Measurements from ENCODE around the gene HPCAL4.

The HPCAL4 gene

DNA sequence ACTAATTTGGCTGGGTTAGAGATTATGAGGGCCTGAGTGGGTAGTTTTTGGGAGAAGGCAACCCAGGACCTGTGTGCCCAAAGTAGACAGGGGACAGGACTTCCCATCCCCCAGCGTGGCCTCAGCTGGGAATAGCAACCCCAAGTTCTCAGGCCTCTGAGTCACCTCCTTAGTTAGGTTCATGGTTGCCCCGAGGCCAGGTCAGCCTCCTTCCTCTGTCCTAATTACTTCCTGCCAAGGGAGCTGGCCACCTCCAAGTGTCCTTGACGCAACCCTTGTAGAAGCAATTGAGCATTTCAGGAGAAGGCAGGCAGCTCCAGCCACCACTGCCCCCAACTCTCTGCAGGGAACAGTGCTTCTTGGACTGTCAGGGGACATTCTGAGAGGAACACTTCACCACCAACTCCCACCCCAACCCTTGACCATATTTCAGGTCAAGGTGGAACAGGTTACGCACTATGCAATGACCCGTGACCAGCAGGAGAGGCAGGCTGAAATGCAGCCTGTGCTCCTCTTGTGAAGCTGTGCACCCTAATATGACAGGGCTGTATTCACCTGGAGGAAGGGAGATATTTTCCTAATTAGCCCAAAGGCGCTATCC lies 14.2 kb downstream of the HPCAL4 start:
- no peak for DNase-seq (ENCODE audit: low read depth)

- DNase-seq (ENCODE audit: low read depth): no peak
These were observed 16.0 kb downstream of the HPCAL4 start for GRCh38 chr1:39675220-39675619.

GRCh38 chr1:39673215-39673614 lies 18.0 kb downstream of the HPCAL4 start:
- DNase-seq (ENCODE audit: low read depth): no peak

DNA sequence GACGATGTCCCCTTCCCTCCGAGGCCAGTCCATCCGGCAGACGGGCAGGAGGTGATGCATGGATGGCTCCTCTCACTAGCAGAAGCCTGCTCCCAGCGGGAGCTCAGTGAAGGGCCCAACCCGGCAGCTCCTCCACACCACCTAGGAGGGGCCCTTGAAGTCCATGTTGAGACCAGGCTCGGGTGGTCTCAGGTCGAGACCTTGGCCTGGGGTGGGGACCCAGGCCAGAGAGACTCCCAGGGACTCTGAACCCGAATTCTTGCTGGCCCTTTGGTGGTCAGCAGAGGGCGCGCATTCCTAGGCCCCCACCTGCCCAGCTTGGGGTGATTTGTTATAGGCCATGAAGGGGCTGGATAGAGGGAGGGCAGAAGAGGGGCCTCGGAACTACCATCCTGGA lies 18.7 kb downstream of the HPCAL4 start:
- no peak for DNase-seq (ENCODE audit: low read depth)

- no peak for DNase-seq (ENCODE audit: low read depth)
These were observed 19.3 kb downstream of the HPCAL4 start, which contains the start of gene NT5C1A for GRCh38 chr1:39671793-39672550. Gene NT5C1A, minus strand, starts transcription at chr1:39672107. Its CDS starts 69 bp downstream, at chr1:39672038.

GRCh38 chr1:39671433-39671792 lies 19.8 kb downstream of the HPCAL4 start:
- DNase-seq (ENCODE audit: low read depth): no peak

GRCh38 chr1:39670689-39671088 lies 20.5 kb downstream of the HPCAL4 start:
- no peak for DNase-seq (ENCODE audit: low read depth)

- DNase-seq (ENCODE audit: low read depth): no peak
These were observed 22.3 kb downstream of the HPCAL4 start for GRCh38 chr1:39668894-39669293.

DNA sequence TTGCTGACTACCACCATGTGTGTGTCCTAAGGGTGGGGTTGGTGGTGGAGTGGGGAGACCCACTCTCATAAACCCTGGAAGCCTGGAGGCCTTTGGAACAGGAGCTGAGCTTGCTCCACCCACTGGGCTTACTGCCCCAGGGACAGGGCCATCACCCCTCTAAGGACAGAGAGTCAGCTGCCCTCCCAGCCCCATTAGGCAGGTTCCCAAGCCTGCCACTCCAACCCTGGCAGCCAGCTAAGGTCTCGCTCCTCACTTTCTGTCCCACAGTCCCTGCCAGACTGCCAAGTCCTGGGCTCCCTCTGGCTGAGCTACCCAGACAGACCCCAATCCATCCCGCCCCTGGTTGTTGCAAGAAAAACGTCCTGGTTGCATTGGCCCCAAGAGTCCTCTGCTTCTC lies 23.1 kb downstream of the HPCAL4 start:
- no peak for DNase-seq (ENCODE audit: low read depth)

GRCh38 chr1:39666772-39667171 lies 24.5 kb downstream of the HPCAL4 start:
- peak; percentile 41 for DNase-seq (ENCODE audit: low read depth)

GRCh38 chr1:39663559-39663958 lies 27.7 kb downstream of the HPCAL4 start:
- DNase-seq (ENCODE audit: low read depth): no peak

DNA sequence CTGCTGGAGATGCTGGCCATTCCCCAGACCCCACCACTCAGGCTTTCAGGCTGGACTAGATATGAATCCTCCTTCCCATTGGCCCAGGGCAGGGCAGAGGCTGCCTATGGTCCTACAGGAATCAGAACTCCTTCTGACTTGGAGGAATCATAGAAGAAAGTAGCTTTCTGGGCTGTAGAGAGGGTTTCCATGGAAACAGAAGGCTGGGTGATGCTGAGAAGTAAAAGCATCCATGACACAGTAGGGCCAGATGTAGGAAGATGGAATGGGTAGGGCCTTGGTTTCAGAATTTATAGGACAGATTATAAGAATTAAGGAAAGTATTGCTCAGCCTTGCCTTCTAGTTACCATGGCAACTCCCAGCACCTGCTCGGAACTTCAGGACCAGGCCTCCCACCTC lies 28.4 kb downstream of the HPCAL4 start:
- DNase-seq (ENCODE audit: low read depth): no peak

DNA sequence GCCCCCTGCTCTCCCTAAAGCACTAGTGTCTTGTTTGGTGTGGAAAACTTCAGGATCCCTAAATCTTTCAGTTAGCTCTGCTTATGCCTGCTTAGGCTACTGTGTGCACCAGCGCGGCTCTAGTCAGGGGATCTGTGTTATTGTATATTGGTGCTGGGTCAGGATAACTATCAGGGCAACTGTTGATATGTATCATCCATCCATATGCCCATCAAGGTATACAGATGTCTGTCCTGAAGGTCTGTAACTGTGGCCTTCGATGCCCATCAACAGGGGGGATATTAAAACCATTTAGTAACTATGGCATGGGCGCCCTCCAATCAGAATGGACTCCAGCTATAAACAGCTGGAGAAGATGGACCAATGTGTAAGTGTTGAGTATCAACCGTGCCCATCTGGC lies 31.7 kb downstream of the HPCAL4 start:
- DNase-seq (ENCODE audit: low read depth): no peak

DNA sequence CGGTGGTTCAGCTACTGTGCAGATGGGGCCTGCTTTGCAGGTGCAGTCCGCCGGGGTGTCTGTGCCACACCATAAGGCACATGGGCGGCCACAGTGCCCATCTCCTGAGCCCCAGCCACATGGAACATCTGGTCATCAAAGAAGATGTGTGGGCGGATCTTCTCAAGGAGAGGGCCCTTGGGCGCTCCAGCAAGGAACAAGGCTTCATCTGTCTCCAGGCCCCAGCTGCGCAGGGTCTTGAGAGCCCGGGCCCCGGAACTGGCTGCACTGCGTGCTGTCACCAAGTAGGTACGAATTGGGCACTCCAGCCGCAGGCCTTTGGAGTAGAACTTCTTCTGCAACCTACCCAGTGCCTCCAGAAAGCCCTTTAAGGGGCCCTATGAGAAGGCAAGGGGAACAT lies 32.1 kb downstream of the HPCAL4 start:
- DNase-seq (ENCODE audit: low read depth): no peak

DNA sequence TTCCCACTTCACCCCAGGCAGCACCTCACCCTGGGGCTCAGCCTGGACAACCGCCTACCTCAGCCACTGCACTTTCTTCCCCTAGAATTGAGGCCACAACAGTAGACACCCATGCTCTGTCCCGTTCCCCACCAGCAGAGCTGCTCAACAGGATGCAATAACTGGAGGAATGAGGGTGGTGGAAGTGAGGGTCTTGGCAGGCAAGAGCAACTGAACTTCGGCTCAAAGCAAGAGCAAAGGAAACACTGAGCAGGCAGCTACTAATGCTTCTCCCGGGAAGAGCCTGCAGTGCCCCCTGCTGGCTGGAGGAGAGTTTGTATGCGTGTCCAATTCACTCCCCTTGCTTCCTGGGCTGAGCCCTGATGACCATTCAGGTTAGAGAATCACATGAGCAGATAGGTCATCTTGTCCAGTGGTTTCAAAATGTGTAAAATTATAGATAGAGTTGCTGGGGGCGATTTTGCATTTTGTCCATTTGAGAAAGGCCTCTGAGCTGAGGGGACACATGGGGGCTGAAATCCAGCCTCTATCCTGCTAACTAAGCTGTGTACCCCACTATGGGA lies 33.2 kb downstream of the HPCAL4 start:
- DNase-seq (ENCODE audit: low read depth): peak; percentile 41

DNA sequence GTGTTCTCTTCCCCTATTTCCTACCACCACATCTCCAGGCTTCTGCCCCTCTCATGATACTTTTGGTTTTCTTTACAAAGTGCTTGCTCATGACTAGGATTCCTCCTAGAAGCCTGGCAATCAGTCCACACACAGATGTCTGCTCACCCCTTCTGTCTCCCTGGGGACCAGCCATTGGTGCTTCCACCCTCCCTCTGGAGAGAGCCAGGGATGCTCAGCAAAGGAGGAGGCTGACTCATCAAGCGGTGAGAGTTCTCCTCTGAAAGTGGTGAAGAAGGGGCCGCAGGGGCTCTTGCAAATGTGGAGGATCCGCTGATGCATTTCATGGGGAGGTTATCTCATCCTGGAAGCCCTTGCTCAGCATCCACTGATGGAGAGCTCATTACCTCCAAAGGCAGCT lies 33.8 kb downstream of the HPCAL4 start:
- DNase-seq (ENCODE audit: low read depth): no peak

DNA sequence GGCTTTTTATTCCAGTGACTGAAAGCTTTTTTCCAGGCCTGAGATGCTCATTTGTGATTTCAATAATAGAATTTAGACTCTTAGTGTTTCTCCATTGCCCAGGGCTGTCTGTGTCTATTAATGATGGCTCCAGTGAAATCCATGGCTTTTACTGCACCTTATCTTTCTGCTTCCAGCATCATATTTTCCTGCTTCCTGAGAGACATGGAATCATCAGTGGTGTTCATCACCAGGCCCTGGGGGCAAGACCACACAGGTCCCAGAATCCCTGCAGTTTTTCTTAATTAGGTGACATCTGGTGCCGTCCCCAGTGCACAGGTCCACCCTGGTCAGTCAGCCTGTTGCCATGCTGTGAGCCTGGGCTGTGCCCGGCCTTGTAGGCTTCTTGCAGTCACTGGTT lies 34.8 kb downstream of the HPCAL4 start:
- DNase-seq (ENCODE audit: low read depth): no peak

DNA sequence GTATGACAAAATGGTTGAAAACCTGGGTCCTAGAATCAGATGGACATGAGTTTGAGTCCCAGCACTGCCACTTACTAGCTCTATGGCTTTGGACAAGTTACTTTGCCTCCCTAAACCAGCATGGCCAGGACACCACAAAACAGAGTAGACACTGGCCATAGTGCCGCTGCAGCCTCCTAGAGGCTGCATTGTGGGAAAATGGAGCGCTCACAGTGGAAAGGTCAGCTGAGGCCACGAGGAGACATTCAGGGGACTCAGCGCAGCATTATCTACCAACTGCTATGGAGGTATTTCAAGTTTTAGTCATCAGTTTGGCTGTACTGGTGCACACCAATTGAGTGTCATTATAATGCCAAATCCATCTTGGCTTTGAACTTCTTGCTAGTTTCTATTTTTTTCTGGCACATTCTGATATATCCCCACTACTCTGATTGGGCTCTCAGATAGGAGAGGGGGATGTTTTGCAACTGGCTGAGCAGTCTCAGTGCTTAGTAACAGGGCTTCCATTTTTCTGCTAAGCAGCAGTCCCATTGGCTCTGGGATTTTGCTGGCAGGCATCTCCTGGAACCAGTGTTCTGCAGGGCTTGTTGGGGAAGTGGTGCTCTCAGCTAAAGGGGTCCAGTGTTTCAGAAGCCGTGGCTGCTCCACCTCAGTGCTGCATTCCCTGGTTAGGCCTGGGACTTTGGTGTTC lies 35.5 kb downstream of the HPCAL4 start:
- no peak for DNase-seq (ENCODE audit: low read depth)

DNA sequence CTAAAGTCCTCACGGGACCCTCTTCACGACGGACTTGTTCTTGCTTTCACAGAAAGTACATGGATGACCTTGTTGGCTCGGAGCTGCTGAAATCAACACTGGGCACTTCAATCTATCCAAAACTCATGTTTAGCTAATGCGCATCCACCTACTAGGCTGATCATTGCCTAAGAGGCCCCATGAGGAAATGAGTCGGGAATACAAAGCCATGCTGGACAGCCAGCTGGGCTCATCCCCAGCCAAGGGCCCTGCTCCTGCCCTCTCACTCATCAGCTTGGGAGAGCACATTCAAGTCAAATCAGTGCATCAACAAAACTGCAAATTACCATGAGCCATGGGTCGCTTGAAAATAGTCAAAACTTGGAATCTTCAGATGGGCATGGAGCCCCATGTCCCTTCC lies 36.9 kb downstream of the HPCAL4 start:
- no peak for DNase-seq (ENCODE audit: low read depth)

DNA sequence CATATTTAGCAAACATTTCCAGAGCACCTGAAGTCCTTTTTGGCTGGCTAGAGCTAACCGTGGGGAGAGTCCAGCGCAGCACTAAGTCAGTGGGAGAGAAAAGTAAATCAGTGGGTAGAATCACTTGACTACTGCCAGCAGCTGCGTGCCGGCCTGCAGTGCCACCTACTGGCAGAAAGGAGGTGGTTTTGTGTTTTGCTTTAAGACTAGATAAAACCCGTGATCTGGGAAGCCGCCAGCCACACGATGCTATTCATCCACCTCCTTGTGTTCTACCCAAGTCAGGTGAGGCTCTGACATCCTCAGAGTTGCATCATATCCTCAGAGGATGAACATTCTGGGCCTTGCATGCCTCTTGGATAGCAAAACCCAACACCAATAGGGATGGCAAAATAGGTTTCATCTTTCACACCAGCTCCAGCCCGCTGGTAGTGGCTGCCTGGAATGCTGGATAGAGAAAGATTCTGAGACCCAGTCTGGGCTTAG lies 37.6 kb downstream of the HPCAL4 start:
- DNase-seq (ENCODE audit: low read depth): peak; percentile 61

- no peak for DNase-seq (ENCODE audit: low read depth)
These were observed 38.7 kb downstream of the HPCAL4 start for GRCh38 chr1:39652554-39652953.

GRCh38 chr1:39652105-39652504 lies 39.1 kb downstream of the HPCAL4 start:
- DNase-seq (ENCODE audit: low read depth): no peak

DNA sequence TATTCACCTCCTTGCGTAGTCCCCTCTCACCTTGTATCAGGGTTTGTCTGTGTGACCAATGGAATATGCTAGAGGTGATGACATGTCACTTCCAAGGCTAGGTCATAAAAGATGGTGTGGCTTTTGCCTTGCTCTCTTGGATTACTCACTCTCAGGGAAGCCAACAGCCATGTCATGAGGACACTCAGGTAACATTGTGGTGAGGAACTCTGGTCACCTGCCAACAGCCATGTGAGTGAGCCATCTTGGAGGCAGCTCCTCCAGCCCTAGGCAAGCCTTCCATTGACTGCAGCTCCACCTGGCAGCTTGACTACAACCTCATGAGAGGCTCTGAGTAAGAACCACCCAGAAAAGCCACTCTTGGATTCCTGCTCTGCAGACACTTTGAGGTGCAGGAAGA lies 40.8 kb downstream of the HPCAL4 start:
- DNase-seq (ENCODE audit: low read depth): no peak
